WTC11 (cell line): ENCODE results near the gene C2orf15. TPM values are rescaled to one million over a fixed set of nuclear protein-coding genes. Genes with fewer than 3 reads are reported as not detected.

Source experiments
- AR ChIP-seq: fragments of 250-450 bp; sonication (Bioruptor Pico); IDR thresholded peaks from 2 replicates; pipeline ENCODE4 v1.9.0; 2021; ENCODE audit warnings: mild to moderate bottlenecking
- ATF1 ChIP-seq: sonication (generic); formaldehyde crosslinking; IDR thresholded peaks from 2 replicates; pipeline ENCODE4 v1.8.1; 2023; ENCODE audit warnings: mild to moderate bottlenecking, moderate library complexity, missing genetic modification reagents
- CREM ChIP-seq: sonication (generic); formaldehyde crosslinking; IDR thresholded peaks from 2 replicates; pipeline ENCODE4 v1.8.1; 2022; ENCODE audit warnings: mild to moderate bottlenecking, missing genetic modification reagents, moderate library complexity
- CTCF ChIP-seq: fragments of 200-600 bp; IDR thresholded peaks from 2 replicates; pipeline ENCODE4 v1.8.0; 2022; ENCODE audit warnings: antibody characterized with exemption
- E2F5 ChIP-seq: sonication (generic); formaldehyde crosslinking; IDR thresholded peaks from 2 replicates; pipeline ENCODE4 v1.8.1; 2022; ENCODE audit warnings: mild to moderate bottlenecking, moderate library complexity, missing genetic modification reagents
- ELF4 ChIP-seq: sonication (generic); formaldehyde crosslinking; IDR thresholded peaks from 2 replicates; pipeline ENCODE4 v1.8.1; 2022; ENCODE audit warnings: low read depth, mild to moderate bottlenecking, moderate library complexity, missing genetic modification reagents
- FOXP1 ChIP-seq: sonication (generic); formaldehyde crosslinking; IDR thresholded peaks from 2 replicates; pipeline ENCODE4 v1.8.0; 2022; ENCODE audit warnings: missing genetic modification reagents, mild to moderate bottlenecking, moderate library complexity, borderline replicate concordance
- GRHL2 ChIP-seq: fragments of 250-450 bp; sonication (Bioruptor Pico); IDR thresholded peaks from 2 replicates; pipeline ENCODE4 v1.8.0; 2022; ENCODE audit warnings: mild to moderate bottlenecking, moderate library complexity; ENCODE audit not compliant: insufficient replicate concordance, severe bottlenecking
- IRF2 ChIP-seq: sonication (generic); formaldehyde crosslinking; IDR thresholded peaks from 2 replicates; pipeline ENCODE4 v1.8.0; 2022; ENCODE audit warnings: low read depth, missing genetic modification reagents, borderline replicate concordance
- NFATC4 ChIP-seq: fragments of 250-450 bp; sonication (Bioruptor Pico); IDR thresholded peaks from 2 replicates; pipeline ENCODE4 v1.9.0; 2021; ENCODE audit warnings: mild to moderate bottlenecking
- NFYB ChIP-seq: sonication (generic); formaldehyde crosslinking; conservative IDR thresholded peaks from 2 replicates; pipeline ENCODE4 v1.8.0; 2022; ENCODE audit warnings: low read depth, missing genetic modification reagents
- NR1H2 ChIP-seq: sonication (generic); formaldehyde crosslinking; IDR thresholded peaks from 2 replicates; pipeline ENCODE4 v1.9.0; 2021; ENCODE audit warnings: mild to moderate bottlenecking, moderate library complexity, missing genetic modification reagents
- NR2C2 ChIP-seq: sonication (generic); formaldehyde crosslinking; IDR thresholded peaks from 2 replicates; pipeline ENCODE4 v1.8.0; 2022; ENCODE audit warnings: mild to moderate bottlenecking, missing genetic modification reagents
- OVOL2 ChIP-seq: fragments of 250-450 bp; sonication (Bioruptor Pico); IDR thresholded peaks from 2 replicates; pipeline ENCODE4 v1.9.0; 2021; ENCODE audit warnings: mild to moderate bottlenecking, borderline replicate concordance
- PRRX2 ChIP-seq: fragments of 250-450 bp; sonication (Bioruptor Pico); IDR thresholded peaks from 2 replicates; pipeline ENCODE4 v1.8.0; 2021; ENCODE audit warnings: mild to moderate bottlenecking
- RELA ChIP-seq: sonication (generic); formaldehyde crosslinking; IDR thresholded peaks from 2 replicates; pipeline ENCODE4 v1.8.1; 2022; ENCODE audit warnings: missing genetic modification reagents, mild to moderate bottlenecking, borderline replicate concordance
- TEAD1 ChIP-seq: sonication (generic); formaldehyde crosslinking; IDR thresholded peaks from 2 replicates; pipeline ENCODE4 v1.8.0; 2022; ENCODE audit warnings: mild to moderate bottlenecking, missing genetic modification reagents
- TEAD4 ChIP-seq: sonication (generic); formaldehyde crosslinking; IDR thresholded peaks from 2 replicates; pipeline ENCODE4 v1.8.0; 2022; ENCODE audit warnings: mild to moderate bottlenecking, missing genetic modification reagents
- TP53 ChIP-seq: sonication (generic); formaldehyde crosslinking; IDR thresholded peaks from 2 replicates; pipeline ENCODE4 v1.8.1; 2023; ENCODE audit warnings: mild to moderate bottlenecking, missing genetic modification reagents
- ZBTB21 ChIP-seq: sonication (generic); formaldehyde crosslinking; IDR thresholded peaks from 2 replicates; pipeline ENCODE4 v1.8.1; 2023; ENCODE audit warnings: mild to moderate bottlenecking, missing genetic modification reagents, borderline replicate concordance
- ZNF138 ChIP-seq: sonication (generic); formaldehyde crosslinking; conservative IDR thresholded peaks from 2 replicates; pipeline ENCODE4 v1.8.1; 2022; ENCODE audit warnings: mild to moderate bottlenecking, moderate library complexity, missing genetic modification reagents
- ZNF219 ChIP-seq: sonication (generic); formaldehyde crosslinking; IDR thresholded peaks from 2 replicates; pipeline ENCODE4 v1.8.0; 2023; ENCODE audit warnings: missing genetic modification reagents, mild to moderate bottlenecking, borderline replicate concordance
- ZNF263 ChIP-seq: sonication (generic); formaldehyde crosslinking; IDR thresholded peaks from 2 replicates; pipeline ENCODE4 v1.8.1; 2022; ENCODE audit warnings: low read depth, mild to moderate bottlenecking, moderate library complexity, missing genetic modification reagents
- ZNF396 ChIP-seq: fragments of 250-450 bp; sonication (Bioruptor Pico); IDR thresholded peaks from 2 replicates; pipeline ENCODE4 v1.8.0; 2021; ENCODE audit warnings: mild to moderate bottlenecking, moderate library complexity, borderline replicate concordance
- ZSCAN18 ChIP-seq: fragments of 250-450 bp; sonication (Bioruptor Pico); IDR thresholded peaks from 2 replicates; pipeline ENCODE4 v2.1.2; 2022; ENCODE audit warnings: mild to moderate bottlenecking, moderate library complexity
- total RNA-seq: library from RNA; stranded (reverse); gene quantifications from 3 replicates; pipeline ENCODE4 v1.2.3, GENCODE V29; 2021
- TF ChIP-seq, protein P1 (sequence below): sonication (generic); formaldehyde crosslinking; IDR thresholded peaks from 2 replicates; pipeline ENCODE4 v1.8.0; 2022; ENCODE audit warnings: mild to moderate bottlenecking, missing genetic modification reagents
- TF ChIP-seq, protein P2 (sequence below): sonication (generic); formaldehyde crosslinking; conservative IDR thresholded peaks from 2 replicates; pipeline ENCODE4 v1.8.1; 2023; ENCODE audit warnings: mild to moderate bottlenecking, low read depth, missing genetic modification reagents, moderate library complexity
- TF ChIP-seq, protein P3 (sequence below): sonication (generic); formaldehyde crosslinking; IDR thresholded peaks from 2 replicates; pipeline ENCODE4 v1.8.0; 2023; ENCODE audit warnings: missing genetic modification reagents

The C2orf15 gene
- total RNA-seq, 1 experiment from 2014 or later: 6.1 TPM

GRCh38 chr2:99180755-99181623, 39.5 kb downstream of the C2orf15 start, which contains the start of the genes MITD1 and MRPL30 (continued):
- TF ChIP-seq NR1H2 (CRISPR knock-in tag): no peak
- no peak; the same call in 1 of the 2 replicates for TF ChIP-seq ZBTB21
- TF ChIP-seq RELA (CRISPR knock-in tag): no peak
- no peak for TF ChIP-seq NR2C2 (CRISPR knock-in tag)
- TF ChIP-seq E2F5 (CRISPR knock-in tag): no peak
- TF ChIP-seq ZSCAN18 (CRISPR knock-in tag): no peak
- no peak for TF ChIP-seq NFYB (CRISPR knock-in tag)
- no peak for TF ChIP-seq OVOL2 (CRISPR knock-in tag)
- no peak for TF ChIP-seq ZNF263
- TF ChIP-seq GRHL2 (CRISPR knock-in tag): no peak
- TF ChIP-seq ELF4 (CRISPR knock-in tag): no peak
- TF ChIP-seq ZNF138: no peak
- TF ChIP-seq, protein P1, sequence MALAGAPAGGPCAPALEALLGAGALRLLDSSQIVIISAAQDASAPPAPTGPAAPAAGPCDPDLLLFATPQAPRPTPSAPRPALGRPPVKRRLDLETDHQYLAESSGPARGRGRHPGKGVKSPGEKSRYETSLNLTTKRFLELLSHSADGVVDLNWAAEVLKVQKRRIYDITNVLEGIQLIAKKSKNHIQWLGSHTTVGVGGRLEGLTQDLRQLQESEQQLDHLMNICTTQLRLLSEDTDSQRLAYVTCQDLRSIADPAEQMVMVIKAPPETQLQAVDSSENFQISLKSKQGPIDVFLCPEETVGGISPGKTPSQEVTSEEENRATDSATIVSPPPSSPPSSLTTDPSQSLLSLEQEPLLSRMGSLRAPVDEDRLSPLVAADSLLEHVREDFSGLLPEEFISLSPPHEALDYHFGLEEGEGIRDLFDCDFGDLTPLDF (CRISPR knock-in tag): no peak
- TF ChIP-seq ZNF219 (CRISPR knock-in tag): no peak
- no peak for TF ChIP-seq NFATC4 (CRISPR knock-in tag)
- TF ChIP-seq CREM (CRISPR knock-in tag): peak; percentile 75; the same call in 1 of the 2 replicates
- no peak for TF ChIP-seq ATF1
- TF ChIP-seq TEAD4 (CRISPR knock-in tag): no peak
- no peak for TF ChIP-seq TEAD1 (CRISPR knock-in tag)
- no peak for TF ChIP-seq IRF2
- TF ChIP-seq FOXP1: peak; percentile 60
- TF ChIP-seq CTCF: no peak
- no peak for TF ChIP-seq AR
- TF ChIP-seq TP53 (CRISPR knock-in tag): no peak
- TF ChIP-seq ZNF396 (CRISPR knock-in tag): no peak
- TF ChIP-seq, protein P2, sequence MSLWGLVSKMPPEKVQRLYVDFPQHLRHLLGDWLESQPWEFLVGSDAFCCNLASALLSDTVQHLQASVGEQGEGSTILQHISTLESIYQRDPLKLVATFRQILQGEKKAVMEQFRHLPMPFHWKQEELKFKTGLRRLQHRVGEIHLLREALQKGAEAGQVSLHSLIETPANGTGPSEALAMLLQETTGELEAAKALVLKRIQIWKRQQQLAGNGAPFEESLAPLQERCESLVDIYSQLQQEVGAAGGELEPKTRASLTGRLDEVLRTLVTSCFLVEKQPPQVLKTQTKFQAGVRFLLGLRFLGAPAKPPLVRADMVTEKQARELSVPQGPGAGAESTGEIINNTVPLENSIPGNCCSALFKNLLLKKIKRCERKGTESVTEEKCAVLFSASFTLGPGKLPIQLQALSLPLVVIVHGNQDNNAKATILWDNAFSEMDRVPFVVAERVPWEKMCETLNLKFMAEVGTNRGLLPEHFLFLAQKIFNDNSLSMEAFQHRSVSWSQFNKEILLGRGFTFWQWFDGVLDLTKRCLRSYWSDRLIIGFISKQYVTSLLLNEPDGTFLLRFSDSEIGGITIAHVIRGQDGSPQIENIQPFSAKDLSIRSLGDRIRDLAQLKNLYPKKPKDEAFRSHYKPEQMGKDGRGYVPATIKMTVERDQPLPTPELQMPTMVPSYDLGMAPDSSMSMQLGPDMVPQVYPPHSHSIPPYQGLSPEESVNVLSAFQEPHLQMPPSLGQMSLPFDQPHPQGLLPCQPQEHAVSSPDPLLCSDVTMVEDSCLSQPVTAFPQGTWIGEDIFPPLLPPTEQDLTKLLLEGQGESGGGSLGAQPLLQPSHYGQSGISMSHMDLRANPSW (CRISPR knock-in tag): no peak
- TF ChIP-seq, protein P3, sequence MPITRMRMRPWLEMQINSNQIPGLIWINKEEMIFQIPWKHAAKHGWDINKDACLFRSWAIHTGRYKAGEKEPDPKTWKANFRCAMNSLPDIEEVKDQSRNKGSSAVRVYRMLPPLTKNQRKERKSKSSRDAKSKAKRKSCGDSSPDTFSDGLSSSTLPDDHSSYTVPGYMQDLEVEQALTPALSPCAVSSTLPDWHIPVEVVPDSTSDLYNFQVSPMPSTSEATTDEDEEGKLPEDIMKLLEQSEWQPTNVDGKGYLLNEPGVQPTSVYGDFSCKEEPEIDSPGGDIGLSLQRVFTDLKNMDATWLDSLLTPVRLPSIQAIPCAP (CRISPR knock-in tag): no peak
- TF ChIP-seq PRRX2: no peak
